Eye (tissue), 1 donor: Measurements from ENCODE around the gene ODC1.
A peak's percentile ranks its signal among the peaks of the same experiment; 100 is the strongest.
"Not testable (repeated sequence)": the region's sequence is repeated elsewhere in the genome, so short reads cannot be mapped to it uniquely, and the experiment has no call there.

Experiments used
- DNase-seq: peaks from one replicate; pipeline ENCODE4 v3.0.0-alpha.2; 2015

ODC1 gene

DNA sequence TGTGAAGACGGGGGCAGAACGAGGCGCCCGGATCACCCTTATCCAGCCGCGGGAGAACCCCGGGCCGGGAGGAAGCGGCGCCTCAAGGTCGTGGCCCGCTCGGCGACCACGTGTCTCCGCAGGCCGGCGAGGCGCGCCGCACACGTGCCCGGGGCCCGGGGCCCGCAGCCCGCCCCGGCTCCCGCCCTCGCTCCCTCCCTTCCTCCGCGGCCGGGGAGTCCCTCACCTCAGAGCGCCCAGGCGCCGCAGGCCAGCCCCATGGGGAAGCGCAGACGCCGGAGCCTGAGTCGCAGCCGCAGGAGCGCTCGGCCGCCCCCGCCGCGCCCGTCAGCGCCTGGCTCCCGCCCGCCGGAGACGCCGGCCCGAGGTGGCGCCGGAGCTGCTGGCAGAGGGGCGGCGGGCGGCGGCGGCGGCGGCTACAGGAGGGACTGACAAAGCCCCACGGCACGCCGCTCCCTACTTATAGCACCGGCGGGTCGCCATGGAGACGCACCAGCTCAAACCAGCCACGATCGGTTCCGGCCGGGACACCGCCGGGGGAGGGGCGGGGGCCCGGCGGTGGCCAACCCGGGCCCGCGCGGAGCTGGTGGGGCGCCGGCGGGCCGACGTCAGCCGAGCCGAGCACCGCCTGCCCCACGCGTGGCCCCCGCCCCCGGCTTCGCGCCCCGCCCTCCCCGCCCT is at the start of gene ODC1:
ODC1 (minus strand) TSS at position 433 of the 681 bp plus-strand sequence. CDS start 3,295 bp downstream, outside the sequence.
- DNase-seq: peak; percentile 96

DNA sequence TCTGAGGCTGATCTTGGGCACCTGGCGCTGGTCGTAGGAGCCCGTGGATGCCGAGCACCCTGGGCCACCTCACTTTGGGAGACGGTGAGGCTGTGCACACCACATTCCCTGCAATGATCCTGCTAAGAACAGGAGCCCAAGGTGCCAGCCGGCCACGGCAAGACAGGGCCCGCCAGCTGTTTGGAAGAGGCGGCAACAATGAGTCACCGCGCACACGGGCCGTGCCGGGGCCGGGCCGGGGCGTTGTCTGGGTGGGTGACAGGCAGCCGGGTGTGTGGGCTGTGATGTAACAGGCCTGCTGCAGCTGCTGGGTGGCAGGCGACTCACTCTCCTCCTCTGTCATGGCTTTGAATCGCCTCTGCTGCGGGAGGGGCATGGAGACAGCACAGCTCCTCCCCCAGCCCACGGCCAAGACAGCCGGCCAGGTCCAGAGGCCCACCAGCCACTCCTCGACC is 49.7 kb upstream of the ODC1 start:
- peak; percentile 50 for DNase-seq

DNA sequence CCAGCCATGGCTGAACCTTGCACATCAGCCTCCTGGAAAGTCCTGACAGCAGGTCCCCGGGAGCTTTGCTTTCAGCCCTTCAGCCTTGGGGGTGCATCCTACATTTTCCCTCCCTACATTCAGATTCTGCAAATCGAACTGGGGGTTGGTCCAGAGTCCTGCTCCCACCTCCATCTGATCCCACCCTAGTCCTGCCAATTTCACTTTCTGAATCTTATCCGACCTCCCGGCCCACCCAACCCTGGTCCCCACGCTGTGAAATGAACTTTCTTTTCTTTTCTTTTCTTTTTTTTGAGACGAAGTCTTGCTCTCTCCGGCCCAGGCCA is 47.8 kb upstream of the ODC1 start:
- DNase-seq: no peak

DNA sequence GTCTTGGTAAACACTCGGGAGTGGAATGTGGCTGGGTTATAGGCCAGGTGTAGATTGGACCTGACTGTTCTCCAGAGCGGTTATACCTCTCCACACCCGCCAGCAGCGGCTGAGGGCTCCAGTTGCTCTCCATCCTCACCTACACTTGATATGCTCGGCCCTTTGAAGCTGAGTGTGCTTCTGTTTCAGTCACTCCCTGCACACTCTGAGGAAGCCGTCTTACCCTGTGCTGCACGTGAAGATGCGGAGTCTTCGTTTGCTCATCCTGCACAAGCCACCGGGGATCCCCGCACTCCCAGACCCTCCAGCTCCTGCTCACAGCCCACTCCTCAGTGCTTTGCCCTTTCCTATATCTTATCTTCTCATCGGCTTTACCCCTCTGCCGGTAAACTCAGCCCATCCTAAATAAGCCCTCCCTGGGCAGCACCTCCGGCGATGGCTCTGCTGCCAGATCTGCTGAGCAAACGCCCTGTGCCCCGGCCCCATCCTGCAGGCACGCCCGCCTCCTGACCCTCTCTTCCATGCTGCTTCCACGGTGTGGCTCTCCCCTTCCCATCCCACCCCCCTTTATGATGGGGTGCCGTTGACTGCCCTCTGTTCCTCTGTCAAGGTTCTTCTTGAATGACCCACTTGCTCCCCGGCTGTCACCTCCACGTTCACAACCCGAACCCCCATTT is 47.3 kb upstream of the ODC1 start:
- no peak for DNase-seq

DNA sequence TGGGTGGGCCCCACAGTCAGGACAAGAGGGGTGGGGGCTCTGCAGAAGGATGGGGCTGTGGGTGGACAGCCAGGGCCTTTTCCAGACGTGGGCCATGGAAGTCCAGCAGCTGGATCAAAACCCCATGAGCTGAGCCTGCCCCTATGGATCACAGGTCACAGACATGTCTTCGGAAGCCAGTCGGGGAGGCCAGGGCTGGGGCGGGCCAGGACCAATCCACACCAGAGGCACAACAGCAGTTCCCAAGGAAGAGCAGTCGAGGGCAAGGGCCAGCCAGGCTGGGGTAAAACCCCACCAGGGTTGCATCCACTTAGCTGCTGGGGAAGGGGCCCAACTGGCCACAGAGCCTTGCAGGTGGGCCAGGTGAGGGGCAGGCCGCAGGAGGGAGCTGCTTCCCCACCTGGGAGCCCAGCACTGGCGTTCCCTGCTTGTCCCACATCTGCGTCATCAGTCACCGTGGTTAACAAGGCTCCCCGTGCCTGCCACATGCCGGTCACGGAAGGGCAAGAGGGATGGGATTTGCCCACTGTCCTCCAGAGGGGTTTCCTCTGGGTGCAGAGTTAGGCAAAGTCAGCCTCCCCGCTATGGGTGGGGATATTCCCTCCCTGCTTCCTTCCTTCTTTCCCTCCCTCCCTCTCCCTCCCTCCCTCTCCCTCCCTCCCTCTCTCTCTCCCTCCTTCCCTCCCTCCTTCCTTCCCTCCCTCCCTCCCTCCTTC is 46.4 kb upstream of the ODC1 start:
- DNase-seq: no peak

DNA sequence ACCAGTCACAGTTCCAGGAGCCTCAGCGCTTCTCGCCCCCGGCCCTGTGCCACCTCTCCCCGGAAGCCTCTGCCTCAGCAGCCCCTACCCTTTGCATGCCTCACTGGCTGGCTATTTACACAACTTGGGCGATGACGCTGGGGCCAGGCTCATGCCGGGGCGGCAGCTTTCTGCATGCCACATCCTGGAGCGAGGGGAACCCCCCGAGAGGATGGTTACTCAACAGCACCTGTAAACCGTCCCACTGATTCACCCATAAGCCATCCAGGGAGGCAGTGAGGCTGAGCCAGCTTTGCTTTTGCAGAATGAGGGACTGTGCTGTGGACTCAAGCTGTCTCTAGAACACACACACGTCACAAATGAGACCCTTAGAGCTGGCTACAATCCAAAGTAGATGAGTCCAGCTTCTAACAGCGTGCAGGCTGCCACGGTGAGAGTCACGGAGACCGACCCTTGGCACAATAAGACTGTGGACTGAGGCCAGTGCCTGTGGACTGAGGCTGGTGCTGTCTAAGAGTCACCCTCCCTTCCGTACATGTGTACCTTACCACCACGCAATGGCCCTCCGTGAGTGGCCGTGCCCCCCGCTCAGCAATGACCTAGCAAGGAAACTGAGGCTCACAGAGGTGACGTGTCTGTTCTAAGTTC is 45.6 kb upstream of the ODC1 start:
- DNase-seq: no peak

DNA sequence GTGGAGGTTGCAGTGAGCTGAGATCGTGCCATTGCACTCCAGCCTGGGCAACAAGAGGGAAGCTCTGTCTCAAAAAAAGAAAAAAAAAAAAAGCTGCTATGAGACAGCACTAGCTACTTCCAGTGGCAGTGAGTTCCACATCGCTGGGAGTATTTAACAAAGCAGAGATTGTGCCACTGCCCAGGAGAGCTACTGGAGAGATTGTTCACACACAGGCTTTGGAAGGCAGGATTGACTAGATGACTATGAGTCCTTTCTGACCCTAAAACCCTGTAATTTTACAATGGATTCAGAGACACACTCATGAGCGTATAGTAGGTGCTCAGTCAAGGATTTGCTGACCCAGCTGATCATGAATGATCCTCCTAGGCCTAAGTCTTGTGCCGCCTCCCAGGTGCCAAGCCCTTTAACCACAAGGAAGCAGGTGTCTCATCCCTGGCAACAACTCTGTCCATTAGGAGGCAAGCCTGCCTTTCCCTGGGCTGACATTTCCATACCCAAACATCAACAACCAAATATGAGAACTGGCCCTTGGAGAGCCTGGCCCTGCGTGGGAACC is 45.0 kb upstream of the ODC1 start:
- DNase-seq: no peak

DNA sequence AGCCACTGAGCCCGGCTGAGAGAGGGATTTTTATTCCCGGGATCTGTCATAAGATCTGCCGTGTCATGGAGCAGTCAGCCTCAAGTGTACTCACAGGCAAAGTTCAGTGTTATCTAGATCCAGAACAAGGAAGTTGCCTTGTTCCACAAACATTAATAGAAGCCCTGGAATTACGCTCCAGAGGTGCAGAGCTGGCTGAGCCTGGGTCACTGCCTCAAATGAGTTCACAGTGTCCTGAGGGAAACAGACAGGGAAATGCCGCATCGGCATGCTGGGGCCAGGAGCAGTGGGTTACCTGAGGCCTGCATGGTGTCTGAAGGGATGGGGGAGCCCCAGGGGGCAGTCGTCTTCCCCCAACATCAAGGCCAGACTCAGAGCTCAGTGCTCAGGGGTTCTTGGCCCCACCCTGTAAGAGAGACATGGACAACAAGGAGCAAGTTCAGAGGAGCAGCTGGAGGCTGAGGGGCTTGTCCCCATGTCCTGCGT is 42.7 kb upstream of the ODC1 start:
- no peak for DNase-seq

DNA sequence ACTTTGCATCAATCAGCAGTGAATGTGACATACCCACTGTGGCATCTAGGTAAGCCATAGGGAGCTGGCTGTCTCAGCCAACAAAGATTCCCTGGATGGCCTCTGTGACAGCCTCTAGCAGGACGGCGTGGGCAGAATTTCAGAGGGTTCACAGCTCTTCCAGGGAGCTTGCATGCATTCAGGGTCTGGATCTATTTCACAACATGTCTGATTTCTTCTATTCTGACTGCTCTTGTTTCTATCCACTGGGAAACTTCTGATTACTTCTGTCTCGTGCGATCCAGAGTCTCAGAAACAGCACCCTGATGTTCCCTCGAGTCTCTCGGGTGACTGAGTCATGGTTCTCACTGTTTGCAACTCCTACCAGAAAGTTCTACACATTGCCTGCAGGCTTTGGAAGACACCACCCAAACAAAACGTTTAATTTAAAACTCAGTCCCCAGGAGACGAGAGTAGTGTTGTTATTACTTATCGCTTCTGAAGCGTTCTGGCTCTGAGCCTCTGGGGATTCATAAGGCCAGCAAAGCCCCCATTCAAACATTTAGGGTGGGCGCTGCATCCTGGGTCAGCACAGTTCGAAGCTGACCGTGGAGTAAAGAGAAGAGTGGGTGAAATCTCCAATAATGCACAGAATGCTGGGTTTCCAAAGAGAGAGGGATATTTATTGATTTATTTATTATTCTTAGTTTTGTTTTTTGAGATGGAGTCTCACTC is 41.9 kb upstream of the ODC1 start:
- no peak for DNase-seq

DNA sequence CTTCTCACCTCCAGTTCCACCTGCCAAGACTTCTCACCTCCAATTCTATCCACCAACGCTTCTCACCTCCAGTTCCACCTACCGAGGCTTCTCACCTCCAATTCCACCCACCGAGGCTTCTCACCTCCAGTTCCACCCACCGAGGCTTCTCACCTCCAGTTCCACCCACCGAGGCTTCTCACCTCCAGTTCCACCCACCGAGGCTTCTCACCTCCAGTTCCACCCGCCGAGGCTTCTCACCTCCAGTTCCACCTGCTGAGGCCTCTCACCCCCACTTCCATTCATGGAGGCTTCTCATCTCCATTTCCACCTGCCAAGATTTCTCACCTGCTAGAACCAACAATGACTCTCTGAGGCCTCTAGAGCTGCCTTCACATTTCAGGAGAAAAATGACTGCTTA is 40.0 kb upstream of the ODC1 start:
- not testable (repeated sequence) for DNase-seq

DNA sequence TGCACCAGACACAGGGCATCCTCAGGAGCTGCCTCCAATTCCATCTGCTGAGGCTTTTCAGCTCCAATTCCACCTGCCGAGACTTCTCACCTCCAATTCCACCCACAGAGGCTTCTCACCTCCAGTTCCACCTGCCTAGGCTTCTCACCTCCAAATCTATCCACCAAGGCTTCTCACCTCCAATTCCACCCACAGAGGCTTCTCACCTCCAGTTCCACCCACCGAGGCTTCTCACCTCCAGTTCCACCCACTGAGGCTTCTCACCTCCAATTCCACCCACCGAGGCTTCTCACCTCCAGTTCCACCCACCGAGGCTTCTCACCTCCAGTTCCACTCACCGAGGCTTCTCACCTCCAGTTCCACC is 39.6 kb upstream of the ODC1 start:
- DNase-seq: not testable (repeated sequence)

DNA sequence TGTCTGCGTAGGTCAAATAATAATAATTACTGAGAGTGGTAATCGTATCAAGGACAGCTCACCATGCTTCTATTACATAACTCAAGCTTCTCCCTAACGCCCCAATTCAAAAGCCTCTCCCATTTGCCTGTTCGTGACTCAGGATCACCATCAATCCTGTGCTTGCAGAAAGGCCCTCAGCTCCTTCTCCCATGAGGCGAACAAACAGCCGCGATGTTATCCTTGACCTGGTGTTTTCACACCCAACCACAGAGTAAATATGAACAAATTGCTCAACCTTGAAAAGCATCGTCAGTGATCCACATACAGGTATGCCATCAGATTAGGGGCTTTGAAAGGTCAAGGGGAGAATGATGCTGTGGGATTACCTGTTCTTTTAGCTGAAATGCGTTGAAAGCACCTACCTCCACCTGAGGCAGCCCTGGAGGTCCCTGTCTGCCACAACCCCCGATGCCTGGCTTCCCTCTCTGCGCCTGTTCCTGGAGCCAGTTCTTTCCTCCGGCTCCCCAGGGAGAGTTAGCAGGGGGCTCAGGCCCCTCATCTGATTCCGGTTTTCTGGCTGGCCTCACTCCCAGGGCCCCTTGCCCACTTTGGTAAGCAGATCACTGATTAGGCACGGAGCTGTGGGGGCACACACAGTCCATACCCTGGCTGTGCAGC is 39.1 kb upstream of the ODC1 start:
- no peak for DNase-seq

DNA sequence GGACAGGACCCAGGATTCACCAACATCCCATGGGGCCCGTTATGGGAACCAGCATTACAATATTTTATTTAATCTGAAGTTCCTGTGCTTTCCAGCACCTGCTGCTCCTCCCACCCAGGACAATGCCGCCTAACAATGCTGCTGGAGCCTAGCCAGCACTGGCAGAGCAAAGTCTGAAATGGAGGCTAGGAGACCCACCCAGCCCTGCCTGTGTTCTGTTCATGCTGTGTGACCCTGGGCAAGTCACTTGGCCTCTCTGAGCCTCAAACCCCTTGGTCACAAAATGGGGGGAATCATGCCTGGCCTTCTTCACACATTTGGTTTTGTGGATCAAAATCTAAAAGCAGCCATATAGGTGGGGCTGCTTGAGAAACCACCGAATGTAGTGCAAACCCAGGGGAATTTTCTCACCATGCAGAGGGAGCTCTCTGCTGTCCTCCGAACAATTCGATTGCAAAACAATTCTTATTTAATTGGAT is 38.5 kb upstream of the ODC1 start:
- no peak for DNase-seq

DNA sequence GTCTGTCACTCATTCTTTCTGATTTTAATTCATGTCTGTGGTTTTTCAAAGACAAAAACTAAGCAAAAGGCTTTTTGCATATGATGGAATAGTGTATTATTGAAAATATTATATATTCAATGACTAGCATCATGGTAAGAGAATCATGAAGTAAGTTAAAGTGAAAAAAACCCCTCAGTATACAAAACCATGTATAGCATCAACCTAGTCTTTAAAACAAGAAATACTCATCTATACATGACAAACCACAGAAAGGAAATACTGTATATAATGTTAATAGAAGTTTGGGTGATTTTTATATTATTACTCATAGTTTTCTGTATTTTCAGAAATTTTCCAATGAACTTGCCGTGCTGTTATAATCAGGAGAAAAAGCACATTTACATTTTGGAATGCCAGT is 38.0 kb upstream of the ODC1 start:
- no peak for DNase-seq

DNA sequence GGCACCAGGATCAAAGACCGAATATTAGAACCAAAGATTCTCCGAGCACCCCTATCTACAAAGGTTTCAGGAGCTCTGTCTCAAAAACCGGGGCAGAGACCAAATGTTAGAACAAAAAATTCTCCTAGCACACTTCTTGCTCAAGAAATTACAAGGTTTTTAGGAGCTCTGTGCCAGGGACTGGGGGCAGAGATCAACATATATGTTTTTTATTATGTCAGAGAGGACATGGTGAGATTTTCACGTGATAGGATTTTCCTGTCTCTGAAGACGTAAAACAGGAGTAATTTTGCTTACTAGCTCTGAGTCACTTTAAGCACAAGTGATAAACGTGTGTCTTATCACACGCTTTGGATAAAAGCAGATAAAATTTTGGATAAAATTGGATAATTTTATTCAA is 34.8 kb upstream of the ODC1 start:
- DNase-seq: no peak

DNA sequence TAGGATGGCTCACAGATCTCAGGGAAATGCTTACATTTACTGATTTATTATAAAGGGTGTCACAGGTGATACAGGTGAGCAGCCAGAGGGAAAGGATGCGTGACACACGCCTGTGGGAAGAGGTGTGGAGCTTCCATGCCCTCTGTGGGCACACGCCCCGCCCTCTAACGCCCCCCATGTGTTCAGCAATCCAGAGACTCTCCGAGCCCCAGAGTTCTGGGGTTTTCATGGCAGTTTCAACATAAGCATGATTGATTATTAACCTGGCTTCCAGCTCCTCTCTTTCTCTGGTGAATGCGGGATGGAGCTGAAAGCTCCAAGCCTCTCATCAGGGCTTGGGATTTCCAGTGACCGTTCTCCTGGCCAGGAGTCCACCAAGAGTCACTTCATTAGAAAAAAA is 34.3 kb upstream of the ODC1 start:
- DNase-seq: no peak

DNA sequence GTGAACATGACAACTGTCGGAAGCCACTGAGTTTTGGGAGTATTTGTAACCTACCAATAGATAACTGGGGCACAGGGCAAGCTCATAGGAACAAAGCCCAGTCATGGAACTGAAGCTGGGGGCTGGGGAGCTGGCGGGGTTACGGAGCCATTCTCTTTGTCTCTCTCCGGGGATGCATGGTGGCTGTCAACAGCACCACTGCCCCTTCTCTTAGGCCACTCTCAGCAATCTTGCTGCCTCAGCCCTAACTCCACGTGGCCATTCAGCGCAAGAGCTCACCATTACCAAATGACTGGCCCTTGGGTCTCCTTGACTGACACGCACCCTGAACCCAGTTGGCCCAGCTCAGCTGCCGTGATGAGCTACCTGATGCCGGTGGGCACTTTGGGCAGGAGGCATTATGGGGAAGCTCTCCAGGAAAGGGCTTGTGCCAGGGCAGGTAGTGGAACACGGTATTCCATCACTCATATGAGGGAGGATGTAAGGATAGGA is 33.6 kb upstream of the ODC1 start:
- no peak for DNase-seq

DNA sequence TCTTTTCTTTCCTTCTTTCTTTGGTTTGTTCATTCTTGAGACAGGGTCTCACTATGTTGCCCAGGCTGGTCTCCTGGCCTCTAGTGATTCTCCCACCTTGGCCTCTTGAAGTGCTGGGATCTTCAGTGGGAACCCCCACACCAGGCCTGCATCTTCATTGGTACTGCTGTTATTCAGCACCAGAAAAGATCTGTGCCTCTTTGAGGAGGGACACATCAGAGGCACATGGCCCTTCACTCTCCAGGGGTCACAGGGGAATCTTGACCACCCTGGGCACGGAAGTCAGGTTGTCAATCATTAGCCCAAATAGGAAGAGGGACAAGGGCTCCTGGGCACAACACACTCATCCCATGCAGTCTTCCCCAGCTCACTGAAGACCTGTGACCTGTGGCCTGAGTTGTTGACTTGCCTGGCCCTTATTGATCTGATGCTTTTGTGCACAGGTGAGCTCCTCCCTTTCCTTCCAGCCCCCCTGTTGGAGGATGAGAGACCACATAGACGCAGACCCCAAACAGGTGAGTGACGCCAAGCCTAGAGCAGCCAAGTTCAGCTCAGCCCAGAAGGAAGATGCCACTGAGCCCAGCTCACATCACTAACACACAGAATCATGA is 33.0 kb upstream of the ODC1 start:
- DNase-seq: no peak

DNA sequence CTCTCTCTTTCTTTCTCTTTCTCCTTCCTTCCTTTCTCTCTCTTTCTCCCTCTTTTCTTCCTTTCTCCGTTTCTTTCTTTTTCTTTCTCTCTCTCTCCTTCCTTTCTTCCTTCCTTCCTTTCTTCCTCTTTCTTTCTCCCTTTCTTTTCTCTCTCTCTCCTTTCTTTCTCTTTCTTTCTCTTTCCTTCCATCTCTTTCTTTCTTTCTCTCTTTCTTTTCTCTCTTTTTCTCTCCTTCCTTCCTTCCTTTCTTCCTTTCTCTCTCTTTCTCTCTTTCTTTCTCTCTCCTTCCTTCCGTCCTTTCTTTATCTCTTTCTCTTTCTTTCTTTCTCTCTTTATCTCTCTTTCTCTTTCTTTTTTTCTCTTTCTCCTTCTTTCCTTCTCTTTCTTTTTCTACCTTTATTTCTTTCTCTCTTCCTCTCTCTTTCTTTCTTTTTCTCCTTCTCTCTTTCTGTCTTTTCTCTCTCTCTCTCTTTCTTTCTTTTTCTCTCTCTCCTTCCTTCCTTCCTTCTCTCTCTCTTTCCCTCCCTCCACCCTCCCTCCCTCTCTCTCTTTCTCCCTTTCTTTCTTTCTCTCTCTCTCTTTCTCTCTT is 32.3 kb upstream of the ODC1 start:
- no peak for DNase-seq

DNA sequence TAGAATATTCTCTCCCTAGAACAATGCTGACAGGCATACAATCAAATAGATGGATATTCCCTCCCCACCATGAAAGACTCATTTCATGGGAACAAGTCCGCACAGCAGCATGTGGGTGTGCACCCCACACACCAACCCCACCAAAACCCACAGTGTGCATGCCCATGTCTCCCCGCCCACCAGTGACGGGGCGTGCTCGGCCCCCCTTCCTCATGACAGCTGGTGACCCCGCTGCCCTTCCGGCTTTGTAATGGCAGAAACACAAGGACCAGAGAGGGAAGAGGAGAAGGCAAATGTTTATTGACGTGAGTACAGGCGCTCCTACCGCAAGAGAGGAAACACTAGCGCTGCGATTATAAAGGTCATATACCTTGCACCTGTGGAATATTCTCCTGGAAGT is 30.8 kb upstream of the ODC1 start:
- DNase-seq: peak; percentile 38

DNA sequence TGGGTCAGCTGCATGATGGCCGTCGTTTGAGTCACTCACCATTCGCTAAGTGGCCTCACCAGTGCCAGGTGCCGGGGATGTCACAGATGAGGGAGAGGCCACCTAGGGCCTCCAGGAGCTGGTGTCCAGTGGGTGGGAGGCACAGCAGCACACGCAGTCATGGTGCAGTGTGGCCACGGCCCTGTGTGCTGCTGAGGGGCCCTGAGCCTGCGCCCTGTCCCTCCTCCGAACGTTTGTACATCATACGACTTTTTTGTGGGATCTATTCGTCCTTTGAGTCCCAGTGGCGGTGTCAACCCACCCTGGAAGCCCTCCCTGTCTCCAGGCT is 30.1 kb upstream of the ODC1 start:
- no peak for DNase-seq
